IMR-90 (cell line): ENCODE data around the gene LRRC57. TPM values are rescaled to one million over a fixed set of nuclear protein-coding genes. Genes with fewer than 3 reads are reported as not detected.

ENCODE experiments used
- ATAC-seq: fragments of 200-7000 bp; cut with Tn5 transposase; 2 replicates; pipeline ENCODE4 v1.9.1; 2020; ENCODE audit warnings: low read depth, mild to moderate bottlenecking, moderate library complexity
- BruUV-seq: library from RNA; stranded (reverse); fragments of 400-500 nt; replicated peaks from 2 replicates; lab custom pipeline; 2021; lab: Mats Ljungman, UMichigan
- CTCF ChIA-PET: fragments of 300-600 bp; formaldehyde crosslinking; extraction: SDS; loops from one replicate; lab custom pipeline; 2021; ENCODE audit warnings: antibody characterized with exemption; lab: Yijun Ruan, JAX
- POLR2A ChIA-PET: fragments of 300-600 bp; sonication (Branson Sonifier 250); formaldehyde crosslinking; loops from one replicate; lab custom pipeline; 2022; ENCODE audit warnings: antibody characterized with exemption; ENCODE audit not compliant: unreplicated experiment; lab: Charles Lee
- DNase-seq: peaks from one replicate; pipeline ENCODE4 v3.0.0; 2013
- H2AFZ ChIP-seq: replicated peaks from 2 replicates; pipeline ENCODE3; 2013; ENCODE audit warnings: low read length, mild to moderate bottlenecking; ENCODE audit not compliant: poor library complexity
- H2AK5ac ChIP-seq: 2 replicates; pipeline ENCODE4 v1.6.1; 2013; ENCODE audit warnings: low read depth, low read length, inconsistent platforms
- H2AK9ac ChIP-seq: replicated peaks from 2 replicates; pipeline ENCODE3; 2013; ENCODE audit warnings: mild to moderate bottlenecking, low read depth, low read length, moderate library complexity; ENCODE audit not compliant: poor library complexity
- H2BK120ac ChIP-seq: 2 replicates; pipeline ENCODE4 v1.6.1; 2013; ENCODE audit warnings: low read depth, low read length, inconsistent platforms
- H2BK15ac ChIP-seq: 3 replicates; pipeline ENCODE4 v1.6.1; 2013; ENCODE audit warnings: low read depth, low read length, inconsistent platforms
- H2BK20ac ChIP-seq: 2 replicates; pipeline ENCODE4 v1.6.1; 2013; ENCODE audit warnings: low read depth, mild to moderate bottlenecking, inconsistent platforms, low read length, moderate library complexity
- H2BK5ac ChIP-seq: 2 replicates; pipeline ENCODE4 v1.6.1; 2013; ENCODE audit warnings: mild to moderate bottlenecking, low read depth, low read length, inconsistent platforms; ENCODE audit not compliant: poor library complexity, severe bottlenecking
- H3K14ac ChIP-seq: replicated peaks from 2 replicates; pipeline ENCODE4 v1.6.1; 2013; ENCODE audit warnings: low read depth, low read length, inconsistent platforms
- H3K18ac ChIP-seq: 2 replicates; pipeline ENCODE4 v1.6.1; 2013; ENCODE audit warnings: low read depth, low read length, control low read depth
- H3K23ac ChIP-seq: 2 replicates; pipeline ENCODE4 v1.6.1; 2013; ENCODE audit warnings: low read depth, low read length, inconsistent platforms
- H3K27ac ChIP-seq: 2 replicates; pipeline ENCODE4 v1.5.1; 2013; ENCODE audit warnings: mild to moderate bottlenecking, control low read depth, low read length; ENCODE audit not compliant: insufficient read depth
- H3K27me3 ChIP-seq: 2 replicates; pipeline ENCODE4 v1.6.1; 2013; ENCODE audit warnings: low read length; ENCODE audit not compliant: control insufficient read depth, insufficient read depth
- H3K36me3 ChIP-seq: 2 replicates; pipeline ENCODE4 v1.6.1; 2013; ENCODE audit warnings: low read length, mixed read lengths; ENCODE audit not compliant: control insufficient read depth, insufficient read depth
- H3K4ac ChIP-seq: 2 replicates; pipeline ENCODE4 v1.6.1; 2013; ENCODE audit warnings: low read depth, low read length, inconsistent platforms
- H3K4me1 ChIP-seq: 2 replicates; pipeline ENCODE4 v1.6.1; 2013; ENCODE audit warnings: low read length, mixed read lengths; ENCODE audit not compliant: control insufficient read depth, insufficient read depth
- H3K4me2 ChIP-seq: 2 replicates; pipeline ENCODE4 v1.6.1; 2013; ENCODE audit warnings: low read depth, mild to moderate bottlenecking, control low read depth, low read length, moderate library complexity
- H3K4me3 ChIP-seq: 2 replicates; pipeline ENCODE4 v1.5.1; 2013; ENCODE audit warnings: low read depth, mild to moderate bottlenecking, control low read depth, low read length, moderate library complexity; ENCODE audit not compliant: insufficient read depth
- H3K56ac ChIP-seq: 2 replicates; pipeline ENCODE4 v1.6.1; 2013; ENCODE audit warnings: low read length, inconsistent platforms; ENCODE audit not compliant: insufficient read depth; ENCODE audit errors: extremely low read depth
- H3K79me1 ChIP-seq, 2 experiments: 2 replicates each; pipeline ENCODE4 v1.6.1; 2013; ENCODE audit warnings: low read length in 2 of 2, inconsistent platforms in 1 of 2, low read depth in 1 of 2
- H3K9ac ChIP-seq: 2 replicates; pipeline ENCODE4 v1.6.1; 2013; ENCODE audit warnings: low read depth, low read length, control low read depth
- H3K9me1 ChIP-seq: 2 replicates; pipeline ENCODE4 v1.6.1; 2013; ENCODE audit warnings: low read length, inconsistent platforms; ENCODE audit not compliant: insufficient read depth
- H3K9me3 ChIP-seq: 2 replicates; pipeline ENCODE4 v1.6.1; 2013; ENCODE audit warnings: low read length; ENCODE audit not compliant: control insufficient read depth, insufficient read depth
- H4K20me1 ChIP-seq: 2 replicates; pipeline ENCODE4 v1.6.1; 2013; ENCODE audit warnings: low read length, inconsistent platforms; ENCODE audit not compliant: insufficient read depth
- H4K5ac ChIP-seq: 2 replicates; pipeline ENCODE4 v1.6.1; 2013; ENCODE audit warnings: mild to moderate bottlenecking, low read depth, low read length, control low read depth
- H4K8ac ChIP-seq, 2 experiments: 2 replicates each; pipeline ENCODE4 v1.6.1; 2013; ENCODE audit warnings: low read depth in 2 of 2, low read length in 2 of 2, control low read depth in 1 of 2, inconsistent platforms in 1 of 2
- H4K91ac ChIP-seq: 2 replicates; pipeline ENCODE4 v1.6.1; 2013; ENCODE audit warnings: low read depth, low read length, inconsistent platforms; ENCODE audit not compliant: insufficient read depth
- BHLHE40 ChIP-seq: fragments of 150-350 bp; IDR thresholded peaks from 2 replicates; pipeline ENCODE4 v1.6.1; 2016; ENCODE audit warnings: mild to moderate bottlenecking, low read depth, low read length
- CEBPB ChIP-seq: IDR thresholded peaks from 2 replicates; pipeline ENCODE4 v1.6.1; 2012; ENCODE audit warnings: low read depth, low read length, improper control_type of control experiment
- CHD1 ChIP-seq: IDR thresholded peaks from 2 replicates; pipeline ENCODE4 v1.6.1; 2012; ENCODE audit warnings: low read depth, low read length, improper control_type of control experiment
- CTCF ChIP-seq: conservative IDR thresholded peaks from 2 replicates; pipeline ENCODE4 v1.5.1; 2012; ENCODE audit warnings: mild to moderate bottlenecking, low read depth, low read length, improper control_type of control experiment
- ELK1 ChIP-seq: fragments of 150-350 bp; IDR thresholded peaks from 2 replicates; pipeline ENCODE4 v1.6.1; 2016; ENCODE audit warnings: low read depth, mild to moderate bottlenecking, low read length, moderate library complexity, borderline replicate concordance
- FOS ChIP-seq: fragments of 150-350 bp; IDR thresholded peaks from 2 replicates; pipeline ENCODE4 v1.6.1; 2016; ENCODE audit warnings: low read depth, low read length
- MAFK ChIP-seq: IDR thresholded peaks from 2 replicates; pipeline ENCODE4 v1.6.1; 2012; ENCODE audit warnings: low read depth, low read length, improper control_type of control experiment
- MAZ ChIP-seq: IDR thresholded peaks from 2 replicates; pipeline ENCODE4 v1.6.1; 2012; ENCODE audit warnings: low read depth, mild to moderate bottlenecking, low read length, improper control_type of control experiment, moderate library complexity, borderline replicate concordance
- NFE2L2 ChIP-seq: fragments of 150-350 bp; IDR thresholded peaks from 2 replicates; pipeline ENCODE4 v1.6.1; 2016; ENCODE audit warnings: low read depth, mild to moderate bottlenecking, low read length
- POLR2A ChIP-seq: IDR thresholded peaks from 2 replicates; pipeline ENCODE4 v1.6.1; 2012; ENCODE audit warnings: mild to moderate bottlenecking, low read depth, low read length
- RAD21 ChIP-seq: IDR thresholded peaks from 2 replicates; pipeline ENCODE4 v1.6.1; 2012; ENCODE audit warnings: low read length, improper control_type of control experiment
- WGBS, 2 experiments: methylation state at CpG; one replicate each; pipeline versions ENCODE4 v1.1.5 to v1.1.7; 2013; ENCODE audit warnings: missing lambda C conversion rate in 2 of 2; ENCODE audit not compliant: insufficient read length in 1 of 2; ENCODE audit errors: extremely low coverage in 2 of 2; 5-methylcytosine and 5-hydroxymethylcytosine counted together
- dilution Hi-C: fragments of 300-500 bp; cut with HindIII; formaldehyde crosslinking; loops from one replicate; pipeline ENCODE4 v1.14.3; 2018; ENCODE audit warnings: low sequenced_read_pairs; ENCODE audit not compliant: unreplicated experiment
- in situ Hi-C: fragments of 300-500 bp; cut with MboI; formaldehyde crosslinking; loops from 3 replicates; pipeline ENCODE4 v1.14.3; 2019; ENCODE audit warnings: low sequenced_read_pairs, inconsistent platforms, mixed read lengths
- intact Hi-C: fragments of 100-400 bp; cut with micrococcal nuclease; formaldehyde crosslinking; loops from 2 replicates; pipeline ENCODE4 v1.10.0; 2022
- polyA plus RNA-seq, 3 experiments: library from polyadenylated mRNA; depleted of rRNA; stranded (reverse); fragments of >200 nt; gene quantifications; 2 replicates each; pipeline ENCODE4 v1.2.3, GENCODE V29; 2012; ENCODE audit warnings: low replicate concordance in 1 of 3
- total RNA-seq: library from RNA; depleted of rRNA; stranded (reverse); fragments of >200 nt; gene quantifications from 2 replicates; pipeline ENCODE4 v1.2.3, GENCODE V29; 2012

Gene LRRC57
- total and polyA plus RNA-seq, 2 of the 4 experiments (the other 2 are of a cell fraction) = 9.5 to 11.3 TPM

- 94% methylated on average over 2 of the region's 8 CpGs; no CpG with 5 or more reads in 1 of the 2 experiments for WGBS, 2 experiments
- Histone ChIP-seq H2AK9ac (no peak overlapping the region), H3K79me1 (peaks cover 21 to 63% of the 10 kb centered on the region in 2 experiments; a peak in 3 of 4 replicates), H3K4me3 (no peak overlapping the region), H3K4me2 (no peak overlapping the region), H3K56ac (no peak overlapping the region), H4K91ac (no peak overlapping the region), H3K27me3 (no peaks in the 10 kb centered on the region), H2BK5ac (no peak overlapping the region), H3K14ac (no peak overlapping the region; the same call in 1 of the 2 replicates), H4K8ac (no peak overlapping the region), H3K23ac (no peak overlapping the region), H2BK15ac (no peak overlapping the region), H4K20me1 (peaks cover 4% of the 10 kb centered on the region; the same call in 1 of the 2 replicates), H3K18ac (no peak overlapping the region), H3K36me3 (peaks cover 3% of the 10 kb centered on the region; the same call in 1 of the 2 replicates), H3K4ac (no peak overlapping the region), H3K27ac (no peak overlapping the region), H2AFZ (no peak overlapping the region), H2BK120ac (no peak overlapping the region), H3K9me3 (no peaks in the 10 kb centered on the region), H3K4me1 (peaks cover 9% of the 10 kb centered on the region), H3K9ac (no peak overlapping the region), H2BK20ac (no peak overlapping the region), H3K9me1 (peaks cover 15% of the 10 kb centered on the region; the same call in 1 of the 2 replicates), H4K5ac (no peak overlapping the region), H2AK5ac (no peak overlapping the region)
- in situ Hi-C loops = no loop called here
- POLR2A ChIA-PET = no interaction called here
- ATAC-seq (no peak), DNase-seq (no peak)
- BruUV-seq = no TSS peak
- TF ChIP-seq CEBPB = no peak
- TF ChIP-seq MAFK = no peak
- TF ChIP-seq NFE2L2 = no peak
- no peak for TF ChIP-seq MAZ
- no peak for TF ChIP-seq CTCF
- TF ChIP-seq CHD1 = no peak
- no peak for TF ChIP-seq BHLHE40
- TF ChIP-seq RAD21 = no peak
- TF ChIP-seq POLR2A = no peak
- TF ChIP-seq ELK1 = no peak
- TF ChIP-seq FOS = no peak
- intact Hi-C loops = no loop called here
- CTCF ChIA-PET = no interaction called here
- dilution Hi-C loops = no loop called here
These were observed 34.2 kb upstream of the LRRC57 start for GRCh38 chr15:42582569-42583375.
